HepG2 (cell line): ENCODE results near the gene NCOA1. TPM values are rescaled to one million over a fixed set of nuclear protein-coding genes. Genes with fewer than 3 reads are reported as not detected.

Experiments
- ATAC-seq: fragments of 200-7000 bp; cut with Tn5 transposase; 3 replicates; pipeline ENCODE4 v1.9.1; 2020; ENCODE audit warnings: mild to moderate bottlenecking, moderate library complexity
- BruUV-seq: library from RNA; stranded (reverse); fragments of 400-500 nt; replicated peaks from 2 replicates; lab custom pipeline; 2021; lab: Mats Ljungman, UMichigan
- CTCF ChIA-PET: fragments of 300-600 bp; formaldehyde crosslinking; extraction: SDS; loops from one replicate; lab custom pipeline; 2021; ENCODE audit warnings: low total read pairs, inconsistent platforms, low intra/inter-chr PET ratio; lab: Yijun Ruan, JAX
- POLR2A ChIA-PET: fragments of 350-600 bp; sonication (Branson Sonifier 250); formaldehyde crosslinking; loops from one replicate; lab custom pipeline; 2020; ENCODE audit warnings: antibody characterized with exemption, inconsistent platforms; lab: Yijun Ruan, JAX
- DNase-seq: peaks from one replicate; pipeline ENCODE4 v3.0.0-alpha.2; 2015; ENCODE audit warnings: low spot score
- FAIRE-seq: peaks from 3 replicates; lab custom pipeline; 2011; peaks lifted over from hg19 to GRCh38; lab: Jason Lieb, UNC
- H2AFZ ChIP-seq: one replicate; pipeline ENCODE4 v1.6.1; 2011; ENCODE audit warnings: low read length, inconsistent platforms
- H3K27ac ChIP-seq: fragments of 300-600 bp; 3 replicates; pipeline ENCODE4 v1.8.0; 2011; ENCODE audit warnings: mixed run types, mild to moderate bottlenecking, mixed read lengths, low read length, inconsistent platforms; ENCODE audit not compliant: insufficient read depth; ENCODE audit errors: extremely low read length
- H3K27me3 ChIP-seq, 2 experiments: fragments of 200-600 bp in 1 of 2; 2 replicates in 1 of 2; 3 replicates in 1 of 2; pipeline versions ENCODE4 v1.6.0 to v1.8.0; 2011; ENCODE audit warnings: low read length in 2 of 2, mild to moderate bottlenecking in 2 of 2, moderate library complexity in 2 of 2, inconsistent platforms in 1 of 2; ENCODE audit not compliant: insufficient read depth in 2 of 2, control insufficient read depth in 1 of 2
- H3K36me3 ChIP-seq, 2 experiments: fragments of 200-600 bp in 1 of 2; replicated peaks in 1 of 2; 2 replicates in 1 of 2; 3 replicates in 1 of 2; pipeline versions ENCODE4 v1.5.1 to v1.8.0; 2011; ENCODE audit warnings: low read length in 2 of 2, inconsistent platforms in 1 of 2; ENCODE audit not compliant: insufficient read depth in 2 of 2, control insufficient read depth in 1 of 2
- H3K4me1 ChIP-seq: 2 replicates; pipeline ENCODE4 v1.5.1; 2012; ENCODE audit warnings: low read length, inconsistent platforms; ENCODE audit not compliant: insufficient read depth
- H3K4me2 ChIP-seq: 2 replicates; pipeline ENCODE4 v1.6.0; 2011; ENCODE audit warnings: low read depth, low read length, inconsistent platforms
- H3K4me3 ChIP-seq, 3 experiments: fragments of 200-600 bp in 1 of 3; sonication (generic), shearing (Covaris generic) in 1 of 3; replicated peaks in 1 of 3; 2 replicates each; pipeline ENCODE4 v1.5.1; 2011 to 2016; ENCODE audit warnings: low read length in 3 of 3, inconsistent platforms in 2 of 3, low read depth in 2 of 3, mild to moderate bottlenecking in 2 of 3, control low read depth in 1 of 3, mixed read lengths in 1 of 3; ENCODE audit not compliant: insufficient read depth in 1 of 3
- H3K79me2 ChIP-seq: one replicate; pipeline ENCODE4 v1.6.1; 2011; ENCODE audit warnings: low read length, inconsistent platforms; ENCODE audit not compliant: insufficient read depth
- H3K9ac ChIP-seq: 2 replicates; pipeline ENCODE4 v1.6.0; 2011; ENCODE audit warnings: mild to moderate bottlenecking, low read depth, low read length, inconsistent platforms; ENCODE audit not compliant: insufficient read depth
- H3K9me3 ChIP-seq: 2 replicates; pipeline ENCODE4 v1.5.1; 2012; ENCODE audit warnings: mild to moderate bottlenecking, low read length
- H4K20me1 ChIP-seq: 2 replicates; pipeline ENCODE4 v1.6.0; 2011; ENCODE audit warnings: inconsistent platforms, mild to moderate bottlenecking, low read length, moderate library complexity; ENCODE audit not compliant: insufficient read depth
- FOXO1 ChIP-seq: sonication (generic); formaldehyde crosslinking; IDR thresholded peaks from 2 replicates; pipeline ENCODE4 v1.4.0; 2020; ENCODE audit warnings: missing genetic modification reagents
- TOPORS ChIP-seq: sonication (generic); formaldehyde crosslinking; IDR thresholded peaks from 2 replicates; pipeline ENCODE4 v1.8.0; 2023; ENCODE audit warnings: mild to moderate bottlenecking, missing genetic modification reagents
- TSC22D2 ChIP-seq: sonication (generic); formaldehyde crosslinking; IDR thresholded peaks from 2 replicates; pipeline ENCODE4 v1.5.1; 2020; ENCODE audit warnings: missing genetic modification reagents, mild to moderate bottlenecking, borderline replicate concordance
- ZNF230 ChIP-seq: sonication (generic); formaldehyde crosslinking; IDR thresholded peaks from 2 replicates; pipeline ENCODE4 v1.4.0; 2020; ENCODE audit warnings: mild to moderate bottlenecking, missing genetic modification reagents
- ZNF589 ChIP-seq: sonication (generic); formaldehyde crosslinking; conservative IDR thresholded peaks from 2 replicates; pipeline ENCODE4 v1.8.0; 2022; ENCODE audit warnings: mild to moderate bottlenecking, moderate library complexity, missing genetic modification reagents
- ZNF720 ChIP-seq: sonication (generic); formaldehyde crosslinking; IDR thresholded peaks from 2 replicates; pipeline ENCODE4 v1.4.0; 2020; ENCODE audit warnings: missing genetic modification reagents
- ZNF772 ChIP-seq: sonication (generic); formaldehyde crosslinking; IDR thresholded peaks from 2 replicates; pipeline ENCODE4 v1.5.0; 2020; ENCODE audit warnings: mild to moderate bottlenecking, missing genetic modification reagents
- WGBS: methylation state at CpG from one replicate; pipeline ENCODE4 v1.1.6; 2017; ENCODE audit warnings: low lambda C conversion rate; 5-methylcytosine and 5-hydroxymethylcytosine counted together
- in situ Hi-C: cut with HindIII; loops from 2 replicates; pipeline ENCODE4 v1.10.0; 2017; ENCODE audit warnings: low pct_unique_long_range_greater_than_20kb; ENCODE audit not compliant: extremely low pct_ligation_motif_present
- intact Hi-C: fragments of 100-400 bp; cut with micrococcal nuclease; formaldehyde crosslinking; loops from one replicate; pipeline ENCODE4 v1.10.0; 2022; ENCODE audit not compliant: unreplicated experiment
- polyA plus RNA-seq, 8 experiments: library from polyadenylated mRNA; depleted of rRNA in 3 of 8; stranded (reverse) in 7 of 8; unstranded in 1 of 8; fragments of >200 nt; fragmentation: Illumina TruSeq in 4 of 8; extraction: Trizol in 4 of 8; gene quantifications; 2 replicates each; pipeline versions ENCODE4 v1.2.1 to v1.2.3, GENCODE V29; 2011 to 2016; ENCODE audit warnings: low read depth in 4 of 8, missing spikeins in 1 of 8, mixed read lengths in 1 of 8; ENCODE audit not compliant: insufficient read depth in 1 of 8
- total RNA-seq, 5 experiments: library from RNA; depleted of rRNA; stranded (reverse); fragments of >200 nt; fragmentation: Illumina TruSeq; extraction: Trizol; gene quantifications; 2 replicates each; pipeline ENCODE4 v1.2.3, GENCODE V29; 2016; ENCODE audit warnings: low read depth in 1 of 5
- TF ChIP-seq, protein P1 (sequence below): sonication (generic); formaldehyde crosslinking; IDR thresholded peaks from 2 replicates; pipeline ENCODE4 v1.8.0; 2023; ENCODE audit warnings: mild to moderate bottlenecking, missing genetic modification reagents
- TF ChIP-seq, protein P2 (sequence below): IDR thresholded peaks from 2 replicates; pipeline ENCODE4 v1.4.0; 2020; ENCODE audit warnings: mild to moderate bottlenecking, missing genetic modification reagents
- TF ChIP-seq, protein P3 (sequence below): sonication (generic); formaldehyde crosslinking; IDR thresholded peaks from 2 replicates; pipeline ENCODE4 v1.9.0; 2022; ENCODE audit warnings: missing genetic modification reagents, mild to moderate bottlenecking, borderline replicate concordance

Gene NCOA1
- total and polyA plus RNA-seq, 2 of the 13 experiments (the other 11 are each of a cell fraction or from before 2014, with no cell fraction given), result 10.0 to 10.4 TPM

DNA sequence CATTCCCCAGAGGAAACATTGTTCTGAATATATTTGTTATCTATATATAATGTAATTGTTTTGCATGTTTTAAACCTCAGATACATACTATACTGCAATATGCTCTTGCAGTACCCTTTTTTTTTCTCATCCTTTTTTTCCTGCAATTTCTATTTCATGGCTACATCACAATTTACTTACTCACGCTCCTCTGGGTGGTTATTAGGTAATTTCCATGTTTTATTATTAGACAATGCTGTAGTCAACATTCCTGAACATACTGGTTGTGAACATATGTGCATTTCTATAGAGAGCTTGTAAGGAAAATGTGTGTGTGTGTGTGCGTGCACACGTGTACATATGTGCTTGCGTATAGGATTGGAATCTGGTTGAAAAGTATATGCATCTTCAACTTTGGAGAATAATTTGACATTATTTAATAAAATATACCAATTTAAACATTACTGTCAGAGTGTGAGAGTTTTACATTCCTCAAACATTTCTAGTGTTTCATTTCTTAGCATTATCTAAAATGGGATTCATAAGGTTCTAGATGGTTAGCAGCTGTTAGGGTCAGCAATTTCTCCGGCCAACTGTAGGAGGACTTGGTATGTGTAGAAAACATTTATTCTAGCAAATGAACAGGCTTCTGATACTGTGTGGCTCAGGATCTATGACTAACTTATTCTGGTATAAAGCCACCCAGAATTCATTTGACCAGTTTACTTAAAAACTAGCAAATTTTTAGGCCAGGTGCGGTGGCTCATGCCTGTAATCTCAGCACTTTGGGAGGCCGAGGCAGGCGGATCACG, 22.4 kb downstream of the NCOA1 start:
- H3K4me3 ChIP-seq, result no peak overlapping the region
- 92% methylated on average over 9 of the region's 9 CpGs for WGBS
- BruUV-seq, result no TSS peak
- ChIA-PET CTCF (no interaction called here), POLR2A (no interaction called here)
- FAIRE-seq (no peak), ATAC-seq (no peak), DNase-seq (no peak)
- TF ChIP-seq FOXO1 (CRISPR knock-in tag), result no peak
- TF ChIP-seq ZNF720 (CRISPR knock-in tag), result no peak
- TF ChIP-seq, protein P1, sequence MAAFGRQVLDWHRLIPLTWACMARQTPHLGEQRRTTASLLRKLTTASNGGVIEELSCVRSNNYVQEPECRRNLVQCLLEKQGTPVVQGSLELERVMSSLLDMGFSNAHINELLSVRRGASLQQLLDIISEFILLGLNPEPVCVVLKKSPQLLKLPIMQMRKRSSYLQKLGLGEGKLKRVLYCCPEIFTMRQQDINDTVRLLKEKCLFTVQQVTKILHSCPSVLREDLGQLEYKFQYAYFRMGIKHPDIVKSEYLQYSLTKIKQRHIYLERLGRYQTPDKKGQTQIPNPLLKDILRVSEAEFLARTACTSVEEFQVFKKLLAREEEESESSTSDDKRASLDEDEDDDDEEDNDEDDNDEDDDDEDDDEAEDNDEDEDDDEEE (CRISPR knock-in tag), result no peak
- TF ChIP-seq ZNF230 (CRISPR knock-in tag), result no peak
- no peak for TF ChIP-seq ZNF589 (CRISPR knock-in tag)
- TF ChIP-seq ZNF772 (CRISPR knock-in tag), result no peak
- TF ChIP-seq, protein P2, sequence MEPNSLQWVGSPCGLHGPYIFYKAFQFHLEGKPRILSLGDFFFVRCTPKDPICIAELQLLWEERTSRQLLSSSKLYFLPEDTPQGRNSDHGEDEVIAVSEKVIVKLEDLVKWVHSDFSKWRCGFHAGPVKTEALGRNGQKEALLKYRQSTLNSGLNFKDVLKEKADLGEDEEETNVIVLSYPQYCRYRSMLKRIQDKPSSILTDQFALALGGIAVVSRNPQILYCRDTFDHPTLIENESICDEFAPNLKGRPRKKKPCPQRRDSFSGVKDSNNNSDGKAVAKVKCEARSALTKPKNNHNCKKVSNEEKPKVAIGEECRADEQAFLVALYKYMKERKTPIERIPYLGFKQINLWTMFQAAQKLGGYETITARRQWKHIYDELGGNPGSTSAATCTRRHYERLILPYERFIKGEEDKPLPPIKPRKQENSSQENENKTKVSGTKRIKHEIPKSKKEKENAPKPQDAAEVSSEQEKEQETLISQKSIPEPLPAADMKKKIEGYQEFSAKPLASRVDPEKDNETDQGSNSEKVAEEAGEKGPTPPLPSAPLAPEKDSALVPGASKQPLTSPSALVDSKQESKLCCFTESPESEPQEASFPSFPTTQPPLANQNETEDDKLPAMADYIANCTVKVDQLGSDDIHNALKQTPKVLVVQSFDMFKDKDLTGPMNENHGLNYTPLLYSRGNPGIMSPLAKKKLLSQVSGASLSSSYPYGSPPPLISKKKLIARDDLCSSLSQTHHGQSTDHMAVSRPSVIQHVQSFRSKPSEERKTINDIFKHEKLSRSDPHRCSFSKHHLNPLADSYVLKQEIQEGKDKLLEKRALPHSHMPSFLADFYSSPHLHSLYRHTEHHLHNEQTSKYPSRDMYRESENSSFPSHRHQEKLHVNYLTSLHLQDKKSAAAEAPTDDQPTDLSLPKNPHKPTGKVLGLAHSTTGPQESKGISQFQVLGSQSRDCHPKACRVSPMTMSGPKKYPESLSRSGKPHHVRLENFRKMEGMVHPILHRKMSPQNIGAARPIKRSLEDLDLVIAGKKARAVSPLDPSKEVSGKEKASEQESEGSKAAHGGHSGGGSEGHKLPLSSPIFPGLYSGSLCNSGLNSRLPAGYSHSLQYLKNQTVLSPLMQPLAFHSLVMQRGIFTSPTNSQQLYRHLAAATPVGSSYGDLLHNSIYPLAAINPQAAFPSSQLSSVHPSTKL, result no peak
- TF ChIP-seq TSC22D2 (CRISPR knock-in tag), result no peak
- TF ChIP-seq, protein P3, sequence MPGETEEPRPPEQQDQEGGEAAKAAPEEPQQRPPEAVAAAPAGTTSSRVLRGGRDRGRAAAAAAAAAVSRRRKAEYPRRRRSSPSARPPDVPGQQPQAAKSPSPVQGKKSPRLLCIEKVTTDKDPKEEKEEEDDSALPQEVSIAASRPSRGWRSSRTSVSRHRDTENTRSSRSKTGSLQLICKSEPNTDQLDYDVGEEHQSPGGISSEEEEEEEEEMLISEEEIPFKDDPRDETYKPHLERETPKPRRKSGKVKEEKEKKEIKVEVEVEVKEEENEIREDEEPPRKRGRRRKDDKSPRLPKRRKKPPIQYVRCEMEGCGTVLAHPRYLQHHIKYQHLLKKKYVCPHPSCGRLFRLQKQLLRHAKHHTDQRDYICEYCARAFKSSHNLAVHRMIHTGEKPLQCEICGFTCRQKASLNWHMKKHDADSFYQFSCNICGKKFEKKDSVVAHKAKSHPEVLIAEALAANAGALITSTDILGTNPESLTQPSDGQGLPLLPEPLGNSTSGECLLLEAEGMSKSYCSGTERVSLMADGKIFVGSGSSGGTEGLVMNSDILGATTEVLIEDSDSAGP (CRISPR knock-in tag), result no peak
- no peak for TF ChIP-seq TOPORS (CRISPR knock-in tag)
- H3K27me3 ChIP-seq, result no peaks in the 10 kb centered on the region
- no peaks in the 10 kb centered on the region for H3K79me2 ChIP-seq
- H4K20me1 ChIP-seq, result no peaks in the 10 kb centered on the region; the same call in 1 of the 2 replicates
- no peaks in the 10 kb centered on the region for H3K9me3 ChIP-seq
- H2AFZ ChIP-seq, result no peak overlapping the region
- in situ Hi-C loops, result no loop called here
- H3K36me3 ChIP-seq, result no peaks in the 10 kb centered on the region
- H3K4me1 ChIP-seq, result no peaks in the 10 kb centered on the region
- no peak overlapping the region for H3K27ac ChIP-seq
- no peak overlapping the region for H3K4me2 ChIP-seq
- intact Hi-C loops, result no loop called here
- H3K9ac ChIP-seq, result no peak overlapping the region
